NCI-H1092 treated with DMSO at 0.1 percent for 48 hours (cell line): ENCODE results near the gene PROX1.

ENCODE experiments used
- DNase-seq: peaks from one replicate; lab custom pipeline; 2025; lab: John Stamatoyannopoulos, UW

PROX1 gene

DNA sequence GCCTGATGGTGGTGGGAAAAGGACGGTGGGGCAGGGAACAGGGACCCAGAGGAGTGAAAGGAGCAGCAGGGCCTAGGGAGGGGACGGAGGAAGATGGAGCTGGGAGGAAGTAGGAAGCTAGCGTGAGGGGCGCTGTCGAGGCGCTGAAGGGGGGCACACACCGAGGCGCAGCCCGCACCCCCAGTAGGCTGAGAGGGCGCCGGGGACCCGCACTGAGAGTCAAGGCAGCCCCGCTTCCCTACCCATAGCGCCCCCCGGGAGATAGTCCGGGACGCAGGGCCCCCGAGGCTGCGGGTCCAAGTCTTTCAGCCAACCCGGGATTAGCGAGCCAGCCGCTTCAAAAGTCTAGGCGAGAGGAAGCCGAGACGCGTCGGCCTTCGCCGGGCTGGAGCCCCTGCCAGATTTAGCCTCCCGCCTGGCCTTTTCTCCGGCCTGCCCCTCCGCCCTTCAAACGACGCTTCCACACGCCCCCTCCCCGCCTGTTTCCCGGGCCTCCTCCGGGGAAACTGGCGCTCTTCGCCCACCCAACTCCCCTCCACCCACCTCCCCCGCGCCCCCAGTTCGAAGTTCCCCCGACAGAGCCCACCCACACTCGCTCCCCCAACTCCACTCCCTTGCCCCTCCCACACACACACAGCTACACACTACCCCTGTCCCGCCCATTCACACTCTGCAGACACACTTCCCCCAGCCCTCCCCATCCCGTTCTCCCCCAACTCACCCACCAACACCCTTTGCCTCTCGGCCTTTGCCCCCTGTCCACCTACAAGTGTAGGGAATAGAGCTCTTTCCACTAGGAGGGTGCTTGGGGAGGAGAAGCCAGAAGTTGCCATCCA, 7.8 kb upstream of the PROX1 start:
- DNase-seq: no peak

DNA sequence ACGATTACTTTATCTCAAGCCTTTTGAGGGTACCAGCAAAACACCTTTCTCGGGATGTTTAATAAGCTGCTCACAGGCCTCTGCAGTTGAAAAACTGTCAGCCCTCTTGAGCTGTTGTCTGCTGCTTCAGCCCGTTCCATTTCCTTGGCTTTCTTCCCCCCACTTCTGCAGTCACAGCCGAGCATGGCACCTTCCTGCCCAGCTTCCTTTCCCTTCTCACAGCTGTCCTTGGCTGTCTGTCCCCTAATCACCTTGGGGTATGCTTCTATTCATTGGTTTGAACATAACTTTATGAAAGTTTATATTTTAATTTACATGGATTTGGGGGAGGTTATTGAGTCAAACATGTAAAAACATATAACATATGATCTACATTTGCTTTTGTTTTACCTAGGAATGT, 6.9 kb upstream of the PROX1 start:
- DNase-seq: no peak

DNA sequence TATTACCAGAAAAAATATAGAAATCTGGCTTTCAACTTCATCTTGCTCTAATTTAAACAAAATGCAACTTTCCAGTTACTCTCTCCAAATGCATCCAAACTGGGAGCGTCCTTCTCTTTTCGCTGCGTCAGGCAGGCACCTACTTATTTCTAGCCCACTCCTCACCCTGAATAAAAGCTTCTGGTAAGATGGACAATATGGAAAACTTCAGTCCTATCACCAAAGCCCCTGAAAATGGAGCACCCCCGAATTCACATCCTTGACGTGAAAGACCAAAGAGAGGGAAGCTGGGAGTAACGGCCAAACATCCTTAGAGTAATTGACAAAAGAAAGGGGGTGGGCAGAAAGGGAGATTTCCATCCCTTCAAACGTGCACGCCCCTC, 5.5 kb upstream of the PROX1 start:
- DNase-seq: peak; percentile 72

DNA sequence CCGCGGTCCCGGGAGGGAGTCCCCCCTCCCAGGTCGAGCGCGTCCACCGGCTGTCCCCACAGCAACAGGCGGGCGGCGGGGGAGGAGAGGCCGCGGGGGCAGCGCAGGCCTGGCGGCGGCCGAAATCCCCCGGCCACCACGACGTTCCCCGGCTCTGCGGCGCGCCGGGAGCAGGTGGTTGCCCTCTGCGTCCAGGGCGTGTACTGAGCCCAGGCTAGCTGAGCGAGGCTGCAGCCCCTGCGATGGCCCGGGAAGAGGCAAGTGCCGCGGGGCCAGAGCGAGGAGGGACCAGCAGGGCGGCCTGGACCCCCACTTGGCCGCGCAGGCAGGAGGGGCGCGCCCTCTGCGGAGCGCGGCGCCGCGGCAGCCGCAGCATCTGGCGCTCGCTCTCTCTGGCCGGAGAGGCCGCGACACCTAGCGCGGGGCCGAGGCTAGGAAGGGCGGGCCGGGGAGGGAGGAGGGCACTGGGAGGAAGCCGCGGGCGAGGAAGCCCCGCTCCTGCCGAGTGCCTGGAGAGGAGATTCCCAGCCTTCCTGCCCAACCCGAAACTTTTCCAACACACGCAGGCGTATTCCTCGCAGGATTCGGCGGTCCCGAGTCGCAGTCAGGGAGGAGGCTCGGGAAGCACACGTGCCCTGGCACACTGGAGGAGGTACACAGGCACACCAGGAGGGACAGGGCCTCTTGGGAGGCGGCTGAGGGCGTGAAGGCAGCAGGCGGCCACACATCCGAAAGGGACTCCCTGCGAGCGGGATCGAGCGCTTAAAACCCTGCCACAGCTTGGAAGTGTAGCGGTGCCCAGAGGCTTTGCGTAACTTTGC, 4.9 kb upstream of the PROX1 start:
- DNase-seq: peak; percentile 80

DNA sequence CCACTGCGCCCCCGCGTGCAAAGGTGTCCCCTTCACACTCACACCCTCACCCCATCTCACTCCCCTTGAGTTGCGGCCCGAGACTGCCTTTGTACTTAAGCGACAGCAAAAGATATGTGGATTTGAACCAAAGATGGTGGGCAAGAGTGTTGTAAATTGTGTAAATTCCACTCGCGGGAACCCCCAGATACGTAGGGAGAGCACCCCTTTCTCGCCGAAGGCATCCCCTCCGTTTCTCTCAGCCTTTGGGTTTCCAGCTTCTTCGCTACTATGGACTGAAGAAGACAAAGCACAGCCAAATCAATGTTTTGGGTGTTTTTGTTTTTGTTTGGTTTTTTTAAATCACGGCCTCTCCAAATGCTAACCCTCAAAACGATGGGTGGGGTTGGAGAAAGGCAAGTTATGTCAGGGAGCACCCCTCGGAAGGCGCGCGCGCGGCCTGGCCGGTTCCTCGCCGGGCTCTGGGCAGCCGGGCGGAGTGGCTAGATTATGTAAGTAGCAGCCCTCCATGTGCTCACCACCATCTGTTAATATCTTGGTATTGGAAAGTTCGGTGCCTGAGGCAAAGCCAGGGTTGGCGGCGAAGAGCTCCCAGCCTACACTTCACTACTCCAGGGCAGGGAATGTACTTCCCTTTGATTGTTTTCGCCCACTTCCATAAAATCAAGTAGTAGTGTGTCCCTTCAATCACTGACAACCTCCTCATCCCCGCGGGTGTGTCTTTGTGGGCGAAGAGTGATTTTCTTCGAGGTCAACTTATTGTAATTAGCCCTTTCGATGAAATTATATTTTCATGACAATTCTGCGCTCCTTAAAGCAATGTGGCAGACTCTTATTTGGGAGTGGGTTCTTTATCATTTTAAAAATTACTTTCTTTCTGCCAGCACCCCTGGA, 4.0 kb upstream of the PROX1 start:
- DNase-seq: peak; percentile 43

DNA sequence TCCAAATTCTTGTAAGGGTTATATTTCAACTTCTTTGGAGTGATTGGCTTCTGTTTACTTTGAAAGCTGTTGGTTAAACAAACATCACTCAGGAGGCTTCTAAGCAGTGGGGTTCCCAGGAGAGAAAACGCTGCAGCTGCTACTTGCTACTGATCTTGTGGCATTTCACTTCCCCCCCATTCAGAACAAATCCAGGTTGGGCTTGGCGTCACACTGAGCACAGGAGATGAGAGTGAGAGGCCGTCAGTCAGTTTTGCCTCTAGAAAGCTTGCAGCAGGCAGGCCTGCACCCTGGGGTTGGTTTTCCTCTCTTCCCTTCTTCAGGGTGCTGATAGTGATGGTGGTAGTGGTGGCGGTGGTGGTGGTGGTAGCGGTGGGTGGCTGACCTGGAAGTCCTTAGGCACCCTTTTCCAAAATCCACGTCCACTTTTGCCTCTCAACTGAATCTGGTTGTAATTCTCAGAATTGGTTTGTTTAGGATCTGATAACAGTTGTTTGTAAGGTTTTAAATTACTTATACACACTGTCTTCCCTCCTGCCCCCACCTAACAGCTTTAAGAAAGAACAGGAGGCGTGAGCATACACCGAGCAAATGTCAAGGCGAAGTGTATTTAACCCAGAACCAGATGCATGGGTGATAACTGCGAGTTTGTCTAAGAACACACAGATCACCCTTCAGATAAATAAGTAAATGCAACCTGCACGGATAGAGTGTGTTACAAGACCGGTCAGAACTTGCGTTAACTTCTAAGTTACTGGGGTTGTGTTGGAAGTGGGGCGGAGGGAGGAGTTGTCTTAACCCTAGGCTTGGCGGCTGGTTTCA, 3.2 kb upstream of the PROX1 start:
- DNase-seq: peak; percentile 66

DNA sequence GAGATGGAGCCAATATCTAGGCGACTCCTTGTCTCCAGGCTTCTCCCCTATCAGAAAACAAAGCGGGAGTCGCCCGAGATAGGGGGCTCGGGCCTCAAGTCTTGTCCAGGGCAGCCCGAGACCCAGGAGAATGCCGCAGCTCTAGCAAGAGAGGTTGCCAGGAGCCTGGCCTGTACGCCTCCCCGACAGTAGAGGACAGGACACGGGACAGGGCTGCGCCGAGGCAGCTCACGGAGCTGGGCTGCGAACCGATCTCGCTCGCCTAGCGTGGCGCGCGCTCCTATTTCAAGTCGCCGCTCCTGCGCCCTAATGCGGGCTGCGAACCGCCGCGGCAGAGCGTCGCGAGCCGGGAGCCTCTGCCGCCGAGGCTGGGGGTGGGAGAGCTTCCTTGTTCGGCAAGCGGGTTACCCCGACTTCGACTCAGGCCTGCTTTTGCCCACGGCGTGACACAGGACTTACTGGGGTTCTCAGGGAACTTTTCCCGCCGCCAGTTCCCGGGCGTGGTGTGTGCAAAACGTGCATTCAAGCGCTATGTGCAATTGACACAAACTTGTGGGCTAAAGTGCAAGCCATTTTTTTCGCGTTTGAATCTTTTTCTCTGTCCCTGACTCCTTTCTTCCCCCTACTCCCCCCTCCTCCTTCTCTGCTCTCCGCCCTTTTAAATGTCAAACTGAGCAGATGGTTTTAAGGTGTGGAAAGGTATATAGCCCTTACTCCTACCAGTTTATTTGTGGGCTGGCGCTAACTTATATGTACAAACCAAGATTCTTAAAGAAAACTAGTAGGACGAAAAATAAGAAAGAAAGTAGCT, 2.4 kb upstream of the PROX1 start:
- DNase-seq: no peak

DNA sequence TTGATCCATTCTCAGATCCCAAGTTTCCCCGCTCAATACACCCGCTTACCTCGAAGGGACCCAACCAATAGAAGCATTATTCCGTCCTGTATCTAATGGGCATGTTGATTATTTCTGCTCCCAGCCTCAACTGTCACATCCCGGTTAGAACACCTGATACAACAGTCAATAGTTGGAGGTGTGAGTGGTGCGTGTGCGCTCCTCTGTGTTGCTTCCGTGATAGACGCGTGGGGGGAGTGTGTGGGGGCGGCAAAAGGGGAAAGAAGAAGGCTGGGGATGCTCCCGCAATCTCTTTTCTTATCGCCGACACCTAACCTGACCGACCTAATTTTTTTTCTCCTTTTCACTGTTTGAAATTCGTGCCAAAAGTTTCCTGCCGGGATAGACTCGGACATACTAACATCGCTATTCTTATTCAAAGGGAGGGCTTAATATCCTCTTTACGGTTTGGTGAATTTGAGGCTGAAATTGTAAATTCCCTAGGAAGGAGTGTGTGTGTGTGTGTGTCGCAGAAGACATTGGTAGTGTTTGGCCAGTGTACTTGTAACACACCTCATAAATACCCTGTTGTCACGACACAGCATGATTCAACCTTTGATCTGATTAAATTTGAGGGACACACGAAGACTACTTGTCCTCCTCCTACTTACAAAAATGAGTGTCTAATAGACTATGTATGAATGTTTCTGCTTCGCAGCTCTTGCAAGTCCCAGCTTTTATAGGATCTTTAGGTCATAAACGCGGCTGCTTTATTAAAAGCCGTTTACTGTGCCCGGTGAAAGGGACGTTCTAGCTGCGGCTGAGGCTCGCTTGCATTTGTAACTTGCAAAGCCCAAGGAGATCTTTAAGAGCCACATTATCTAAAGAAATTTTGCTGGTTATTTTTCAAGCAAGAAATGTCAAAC, 1.5 kb upstream of the PROX1 start:
- DNase-seq: peak; percentile 31

DNA sequence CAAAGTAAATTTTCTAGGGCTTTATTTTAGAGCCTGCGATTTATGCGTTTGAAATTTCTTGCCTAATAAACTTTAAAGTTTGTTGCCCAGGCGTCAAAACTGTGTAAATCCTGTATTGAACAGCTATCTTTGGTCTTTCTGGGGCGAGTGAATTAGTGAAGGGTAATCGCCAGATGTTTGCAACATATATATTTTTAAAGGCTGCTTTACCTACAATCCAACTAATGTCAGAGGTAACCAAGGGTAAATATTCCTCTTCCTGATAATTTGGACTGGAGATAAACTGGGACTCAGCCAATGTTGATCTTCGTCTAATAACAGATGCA, 885 bp upstream of the PROX1 start:
- no peak for DNase-seq

DNA sequence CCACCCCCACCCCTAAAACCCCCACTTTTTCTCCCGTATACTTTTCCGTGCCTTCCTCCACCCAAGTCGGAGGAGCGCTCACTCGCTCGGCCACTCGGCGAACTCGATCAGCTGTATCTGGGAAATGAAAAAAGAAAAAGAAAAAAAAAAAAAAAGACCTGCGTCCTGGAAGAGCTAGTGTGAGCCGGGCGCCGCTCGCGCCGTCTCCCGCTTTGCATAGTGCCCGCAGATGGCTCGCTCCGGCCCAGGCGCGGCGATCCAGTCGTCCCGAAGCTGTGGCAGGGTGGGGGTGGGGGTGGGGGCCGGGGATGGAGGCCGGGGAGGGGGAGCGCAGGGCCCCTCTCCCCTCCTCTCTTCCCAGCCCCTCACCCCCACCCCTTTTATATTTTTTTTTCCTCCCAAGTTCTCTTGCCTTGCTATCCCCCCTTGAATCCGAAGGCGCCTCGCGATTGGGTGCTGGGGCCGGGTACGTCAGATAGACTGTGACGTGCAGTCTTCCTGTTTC, 299 bp upstream of the PROX1 start:
- DNase-seq: no peak

DNA sequence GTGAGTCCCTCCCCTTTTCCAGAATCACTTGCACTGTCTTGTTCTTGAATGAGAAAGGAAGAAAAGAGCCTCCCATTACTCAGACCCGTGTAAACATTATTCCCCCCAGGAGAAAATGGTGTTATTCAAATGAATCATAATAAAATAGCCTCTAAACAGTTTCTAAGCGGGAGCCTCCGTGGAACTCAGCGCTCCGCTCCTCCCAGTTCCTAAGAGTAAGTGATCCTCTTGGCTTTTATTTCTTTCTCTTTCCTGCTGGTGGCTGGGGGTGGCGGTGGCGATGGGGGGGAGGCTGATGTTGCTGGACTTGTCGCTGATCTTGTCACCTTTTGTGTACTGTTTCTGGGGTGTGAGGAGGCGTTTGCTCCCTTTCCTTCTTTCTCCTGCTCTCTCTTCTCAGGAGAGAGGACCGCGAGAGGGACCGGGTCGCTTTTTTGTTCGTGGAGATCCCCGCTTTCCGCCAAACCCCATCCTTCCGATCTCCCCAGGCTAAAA, 781 bp downstream of the PROX1 start:
- DNase-seq: peak; percentile 89

DNA sequence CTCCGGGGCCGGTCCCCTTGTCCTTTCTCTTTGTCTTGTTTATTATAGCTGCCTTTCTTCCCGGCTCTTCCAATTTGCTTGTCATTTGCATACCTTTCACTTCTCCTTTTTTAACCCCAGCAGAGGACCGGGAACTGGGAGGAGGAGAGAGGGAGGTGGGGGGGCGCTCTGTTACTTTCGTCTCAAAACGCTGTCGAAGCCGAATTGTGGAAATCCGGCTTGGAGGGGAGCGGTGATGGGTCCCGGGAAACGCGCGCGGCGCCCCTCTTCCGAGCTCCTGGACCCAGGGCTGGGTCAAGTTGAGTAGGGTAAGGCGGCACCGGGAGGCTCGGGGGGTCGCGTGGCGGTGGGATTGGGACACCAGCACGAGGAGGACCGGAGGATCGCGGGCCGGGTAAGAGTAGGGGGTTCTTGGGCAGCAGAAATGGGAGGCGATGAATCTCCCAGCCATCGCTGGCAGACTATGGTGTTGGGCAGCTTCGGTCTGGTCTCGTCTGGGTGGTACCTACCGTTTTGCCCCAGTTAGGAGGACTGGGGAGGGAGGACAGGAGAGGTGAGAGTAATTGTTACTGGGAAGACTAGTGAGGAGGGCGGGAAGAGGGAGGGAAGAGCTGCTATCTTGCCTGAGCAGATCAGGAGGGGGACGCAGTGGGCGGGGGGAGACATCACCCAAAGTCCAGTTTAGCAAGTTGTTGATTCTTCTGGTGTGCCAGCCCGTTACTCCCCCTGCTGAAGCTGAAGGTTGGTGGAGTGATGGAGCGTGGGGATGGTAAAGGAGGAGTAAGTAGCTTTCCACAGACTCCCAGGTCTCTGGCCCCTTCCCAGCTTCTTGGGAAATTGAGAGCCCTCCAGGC, 1.5 kb downstream of the PROX1 start:
- peak; percentile 72 for DNase-seq

DNA sequence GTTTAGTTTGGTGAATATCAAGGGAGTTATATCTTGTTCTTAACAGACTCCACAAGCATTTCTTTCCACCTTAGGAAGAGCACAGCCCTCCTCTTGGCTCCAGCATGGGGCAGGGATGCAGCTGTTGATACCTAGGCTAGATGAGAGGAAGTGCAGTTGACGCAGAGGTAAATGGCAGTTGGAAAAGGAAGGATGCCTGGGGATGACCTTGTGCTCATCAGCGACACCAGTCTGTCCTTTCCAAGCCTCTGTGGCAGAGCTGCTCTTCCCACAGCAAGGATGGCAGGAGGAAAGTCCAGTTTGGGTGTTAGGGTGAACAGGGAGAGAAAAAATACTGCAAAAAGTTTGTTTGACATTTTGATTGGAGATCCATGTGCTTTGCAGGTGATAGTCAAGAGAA, 6.2 kb downstream of the PROX1 start:
- peak; percentile 76 for DNase-seq

DNA sequence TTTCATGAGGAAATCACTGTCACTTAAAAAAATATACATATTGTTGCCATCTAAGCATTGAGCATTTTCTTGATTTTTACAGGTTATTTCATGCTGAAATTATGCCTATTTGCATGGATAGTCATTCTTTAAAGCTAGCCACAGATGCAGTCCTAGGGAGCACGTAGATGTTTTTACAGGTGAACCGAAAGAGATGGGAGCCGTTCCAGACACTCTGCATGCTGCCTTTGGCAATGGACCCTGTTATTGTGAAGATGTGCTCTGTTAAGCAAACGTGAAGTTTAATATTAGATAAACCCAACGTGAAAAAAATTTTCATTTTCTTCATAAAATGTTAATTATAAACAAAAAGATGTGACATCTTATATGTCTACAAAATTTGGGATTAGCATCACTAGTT, 7.1 kb downstream of the PROX1 start:
- DNase-seq: peak; percentile 91

DNA sequence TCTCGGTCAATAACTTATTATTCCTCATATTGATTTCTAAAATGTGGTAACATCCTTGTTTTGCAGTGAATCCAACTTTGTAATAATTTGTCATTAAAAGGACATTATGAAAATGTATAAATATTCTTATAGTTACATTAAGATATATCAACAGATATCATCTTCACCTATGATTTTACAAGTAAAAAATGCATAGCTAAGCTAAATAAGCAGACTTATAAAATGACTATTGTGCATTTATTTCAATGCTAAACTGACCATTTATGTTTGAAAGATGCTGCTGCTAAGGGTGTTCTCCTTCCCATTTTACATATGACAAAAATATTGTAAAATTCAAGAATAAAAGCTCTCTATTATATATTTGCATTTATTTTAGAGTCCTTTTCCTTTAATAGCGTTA, 7.8 kb downstream of the PROX1 start:
- DNase-seq: peak; percentile 52

DNA sequence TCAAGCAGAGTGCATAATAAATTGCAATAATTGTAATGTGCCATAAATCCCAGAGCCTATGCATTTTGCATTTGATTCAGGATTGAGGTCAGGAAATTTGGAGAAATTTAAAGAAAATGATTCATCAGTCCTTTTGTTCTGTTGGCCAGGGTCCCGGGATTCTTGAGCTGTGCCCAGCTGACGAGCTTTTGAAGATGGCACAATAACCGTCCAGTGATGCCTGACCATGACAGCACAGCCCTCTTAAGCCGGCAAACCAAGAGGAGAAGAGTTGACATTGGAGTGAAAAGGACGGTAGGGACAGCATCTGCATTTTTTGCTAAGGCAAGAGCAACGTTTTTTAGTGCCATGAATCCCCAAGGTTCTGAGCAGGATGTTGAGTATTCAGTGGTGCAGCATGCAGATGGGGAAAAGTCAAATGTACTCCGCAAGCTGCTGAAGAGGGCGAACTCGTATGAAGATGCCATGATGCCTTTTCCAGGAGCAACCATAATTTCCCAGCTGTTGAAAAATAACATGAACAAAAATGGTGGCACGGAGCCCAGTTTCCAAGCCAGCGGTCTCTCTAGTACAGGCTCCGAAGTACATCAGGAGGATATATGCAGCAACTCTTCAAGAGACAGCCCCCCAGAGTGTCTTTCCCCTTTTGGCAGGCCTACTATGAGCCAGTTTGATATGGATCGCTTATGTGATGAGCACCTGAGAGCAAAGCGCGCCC, 8.7 kb downstream of the PROX1 start:
- DNase-seq: peak; percentile 96

DNA sequence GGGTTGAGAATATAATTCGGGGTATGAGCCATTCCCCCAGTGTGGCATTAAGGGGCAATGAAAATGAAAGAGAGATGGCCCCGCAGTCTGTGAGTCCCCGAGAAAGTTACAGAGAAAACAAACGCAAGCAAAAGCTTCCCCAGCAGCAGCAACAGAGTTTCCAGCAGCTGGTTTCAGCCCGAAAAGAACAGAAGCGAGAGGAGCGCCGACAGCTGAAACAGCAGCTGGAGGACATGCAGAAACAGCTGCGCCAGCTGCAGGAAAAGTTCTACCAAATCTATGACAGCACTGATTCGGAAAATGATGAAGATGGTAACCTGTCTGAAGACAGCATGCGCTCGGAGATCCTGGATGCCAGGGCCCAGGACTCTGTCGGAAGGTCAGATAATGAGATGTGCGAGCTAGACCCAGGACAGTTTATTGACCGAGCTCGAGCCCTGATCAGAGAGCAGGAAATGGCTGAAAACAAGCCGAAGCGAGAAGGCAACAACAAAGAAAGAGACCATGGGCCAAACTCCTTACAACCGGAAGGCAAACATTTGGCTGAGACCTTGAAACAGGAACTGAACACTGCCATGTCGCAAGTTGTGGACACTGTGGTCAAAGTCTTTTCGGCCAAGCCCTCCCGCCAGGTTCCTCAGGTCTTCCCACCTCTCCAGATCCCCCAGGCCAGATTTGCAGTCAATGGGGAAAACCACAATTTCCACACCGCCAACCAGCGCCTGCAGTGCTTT, 9.4 kb downstream of the PROX1 start:
- DNase-seq: no peak
